Erythroblast (primary cell): ENCODE results near the gene PGM1.

ENCODE experiments used
- GATA1 ChIP-seq: IDR thresholded peaks from 2 replicates; pipeline ENCODE4 v1.6.1; 2011; ENCODE audit warnings: low read depth, mild to moderate bottlenecking, control low read depth, low read length, moderate library complexity
- POLR2A ChIP-seq: IDR thresholded peaks from 2 replicates; pipeline ENCODE4 v1.6.1; 2011; ENCODE audit warnings: mild to moderate bottlenecking, low read length

- no peak for TF ChIP-seq POLR2A
- no peak for TF ChIP-seq GATA1
These were observed 835 bp downstream of the PGM1 start for GRCh38 chr1:63593886-63594605.
